GM21619 (cell line): ENCODE data around the gene CNTN4.
"Not testable (repeated sequence)": the region's sequence is repeated elsewhere in the genome, so short reads cannot be mapped to it uniquely, and the experiment has no call there.

Experiments used
- ATAC-seq: cut with Tn5 transposase; IDR thresholded peaks from one replicate; pipeline ENCODE4 v1.9.1; 2021; ENCODE audit not compliant: unreplicated experiment

Gene CNTN4

DNA sequence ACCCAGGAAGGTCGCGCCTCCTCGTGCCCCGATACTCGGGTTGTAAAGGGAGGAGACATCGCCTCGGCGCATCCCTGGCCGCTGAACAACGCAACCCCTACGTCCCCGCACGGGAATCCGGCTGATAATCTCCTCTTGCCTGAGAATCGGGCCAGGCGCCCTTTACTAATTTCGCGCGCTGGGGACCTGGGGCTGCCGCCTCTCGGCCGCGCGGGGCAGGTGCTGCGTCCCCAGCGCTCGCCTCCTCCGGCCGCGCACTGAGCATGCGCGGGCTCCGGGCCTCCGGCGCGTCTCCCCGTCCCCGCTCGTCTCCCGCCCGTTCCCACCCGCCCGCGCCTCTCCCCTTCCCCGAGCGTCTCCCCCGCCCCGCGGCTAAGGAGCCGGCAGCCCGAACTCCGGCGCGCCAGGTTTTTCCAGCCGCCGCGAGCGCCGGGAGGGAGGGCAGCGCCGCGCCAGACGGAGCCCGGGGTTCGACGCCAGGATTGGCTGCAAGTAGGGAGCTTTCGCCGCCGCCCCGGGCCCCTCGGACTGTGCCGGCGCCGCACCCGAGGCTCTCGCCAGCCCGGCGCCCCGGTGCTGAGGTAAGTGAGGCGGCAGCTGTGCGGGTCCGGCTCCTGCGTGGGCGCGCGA, at the start of gene CNTN4:
Gene CNTN4 (plus strand): TSS at position 469 of the 630 bp plus-strand sequence.
- no peak for ATAC-seq

DNA sequence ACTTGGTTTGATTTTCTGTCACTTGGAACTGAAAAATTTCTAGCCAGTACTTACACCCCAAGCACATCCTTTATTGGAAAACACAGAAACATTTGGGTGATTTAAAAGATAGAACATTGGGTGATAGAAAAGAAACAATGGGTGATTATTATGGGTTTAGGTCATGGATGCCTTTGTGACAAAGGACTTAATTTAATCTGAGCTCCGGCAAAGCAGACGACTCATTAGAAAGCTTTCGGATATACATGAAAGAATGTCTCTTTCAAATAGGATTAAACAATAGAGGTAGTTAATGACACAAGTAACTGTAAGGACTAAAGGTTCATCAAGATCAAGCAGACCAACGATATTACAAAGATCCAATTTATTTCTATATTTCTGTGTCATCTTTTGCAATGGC, 37.3 kb upstream of the CNTN4 start:
- no peak for ATAC-seq

DNA sequence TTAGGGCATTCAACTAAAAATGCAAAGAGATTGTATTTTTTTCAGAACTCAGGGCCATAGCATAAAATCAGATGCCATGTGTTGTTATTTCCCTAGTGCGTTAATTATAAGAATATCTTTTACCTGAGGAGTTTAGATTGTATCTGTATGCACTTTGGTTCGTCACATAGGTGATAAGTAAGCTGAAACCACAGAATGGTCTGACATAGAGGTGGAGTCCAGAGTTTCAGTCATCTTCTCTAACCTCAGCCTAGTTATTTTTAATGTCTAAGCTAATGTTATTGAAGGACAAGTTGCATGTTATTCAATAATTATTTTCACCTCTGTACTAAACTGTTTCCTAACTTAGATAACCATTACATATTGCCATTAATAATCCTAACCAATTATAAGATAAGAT, 27.1 kb upstream of the CNTN4 start:
- no peak for ATAC-seq

DNA sequence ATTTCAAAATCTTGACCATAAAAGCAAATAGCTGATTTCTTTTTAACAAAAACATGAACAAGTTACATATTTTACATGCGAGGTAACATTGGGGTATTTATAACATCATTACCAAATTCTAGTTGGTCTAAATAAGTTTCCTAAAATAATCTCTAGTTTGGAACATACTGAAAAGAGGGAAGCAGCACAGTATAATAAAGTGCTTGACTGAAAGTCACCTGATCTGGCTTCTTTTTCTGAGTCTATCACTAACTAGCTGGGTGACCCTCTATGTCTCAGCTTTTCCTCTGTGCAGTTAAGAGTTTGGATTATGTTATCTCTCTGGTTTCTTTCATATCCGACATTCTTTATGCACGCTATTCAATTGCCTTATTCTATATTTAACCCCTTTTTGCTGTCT, 19.8 kb upstream of the CNTN4 start:
- no peak for ATAC-seq

DNA sequence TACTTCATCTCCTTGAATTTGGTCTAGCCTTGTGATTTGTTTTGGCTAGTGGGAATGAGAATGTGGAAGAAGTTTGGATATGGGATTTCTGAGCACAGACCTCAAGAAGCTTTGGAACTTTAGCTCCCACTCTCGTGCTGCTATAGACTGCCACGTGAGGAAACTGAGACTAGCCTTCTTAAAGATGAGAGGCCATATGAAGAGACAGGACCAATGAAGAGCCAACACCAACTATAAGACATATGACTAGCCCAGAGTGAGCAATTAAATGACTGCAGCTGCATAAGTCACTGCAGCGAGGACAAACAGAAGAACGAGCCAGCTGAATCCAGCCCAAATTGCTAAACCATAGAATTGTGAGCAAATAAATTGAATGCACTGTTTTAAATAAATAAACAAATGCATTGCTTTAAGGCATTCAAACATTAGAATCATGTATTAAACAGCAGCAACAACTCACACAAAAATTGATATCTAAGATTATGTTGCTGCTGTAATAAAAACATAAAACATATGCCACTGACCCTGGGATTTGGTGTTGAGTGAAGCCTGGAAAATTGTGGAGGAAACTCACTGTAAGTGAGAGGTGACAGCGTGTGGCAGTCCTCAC, 15.7 kb upstream of the CNTN4 start:
- no peak for ATAC-seq

DNA sequence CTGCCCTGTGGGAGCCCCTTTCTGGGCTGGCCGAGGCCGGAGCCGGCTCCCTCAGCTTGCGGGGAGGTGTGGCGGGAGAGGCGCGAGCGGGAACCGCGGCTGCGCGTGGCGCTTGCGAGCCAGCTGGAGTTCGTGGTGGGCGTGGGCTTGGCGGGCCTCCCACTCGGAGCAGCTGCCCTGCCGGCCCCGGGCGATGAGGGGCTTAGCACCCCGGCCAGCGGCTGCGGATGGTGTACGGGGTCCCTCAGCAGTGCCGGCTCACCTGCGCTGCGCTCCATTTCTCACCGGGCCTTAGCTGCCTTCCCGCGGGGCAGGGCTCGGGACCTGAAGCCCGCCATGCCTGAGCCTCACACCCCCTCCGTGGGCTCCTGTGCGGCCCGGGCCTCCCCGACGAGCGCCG, 15.1 kb upstream of the CNTN4 start:
- not testable (repeated sequence) for ATAC-seq

DNA sequence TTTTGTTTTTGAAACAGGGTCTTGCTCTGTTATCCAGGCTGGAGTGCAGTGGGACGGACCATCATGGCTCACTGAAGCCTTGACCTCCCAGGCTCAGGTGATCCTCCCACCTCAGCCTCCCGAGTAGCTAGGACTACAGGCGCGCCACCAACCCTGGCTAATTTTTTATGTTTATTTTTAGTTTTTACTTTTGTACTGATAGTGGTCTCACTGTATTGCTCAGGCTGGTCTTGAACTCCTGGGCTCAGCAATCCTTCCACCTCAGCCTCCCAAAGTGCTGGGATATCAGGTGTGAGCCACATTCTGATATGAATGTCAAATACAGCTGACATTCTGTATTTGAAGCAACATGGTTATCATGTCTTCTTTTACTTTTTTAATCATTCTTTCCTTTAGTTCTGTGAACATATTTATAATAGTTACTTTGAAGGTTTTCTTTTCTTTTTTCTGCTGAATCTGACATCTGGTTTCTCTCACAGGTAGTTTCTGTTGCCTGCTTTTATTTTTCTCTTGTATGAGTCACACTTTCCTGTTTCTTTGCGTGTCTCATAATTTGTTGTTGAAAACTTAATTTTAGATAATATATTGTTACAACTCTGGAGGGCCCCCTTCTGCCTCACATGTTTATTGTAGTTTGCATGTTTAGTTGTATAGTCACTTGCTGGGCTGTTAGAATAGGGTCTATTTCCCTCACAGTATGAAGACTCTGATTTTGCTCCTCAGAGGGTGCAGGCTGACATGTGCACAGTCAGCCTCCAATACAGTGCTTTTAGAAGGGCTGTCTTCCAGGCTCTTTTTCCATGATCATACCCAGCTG, 8.4 kb upstream of the CNTN4 start:
- no peak for ATAC-seq

DNA sequence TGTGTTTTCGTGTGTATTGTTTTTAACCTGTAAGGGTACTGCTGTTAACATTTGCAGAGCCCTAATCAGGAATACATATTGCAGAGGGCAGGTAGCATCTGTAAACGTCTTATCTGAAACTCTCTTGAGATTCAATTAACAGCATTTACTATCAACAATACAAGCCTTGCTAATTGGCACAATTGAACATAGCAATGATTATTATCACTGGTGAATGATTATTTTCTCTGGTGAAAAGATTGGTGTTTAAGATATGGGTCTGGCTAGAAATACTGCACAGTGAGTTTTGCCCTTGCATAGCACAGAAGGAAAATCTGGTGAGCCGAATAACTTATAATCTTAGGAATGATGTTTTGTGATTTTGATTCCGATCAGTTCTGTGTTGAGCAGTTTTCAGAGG, 5.9 kb upstream of the CNTN4 start:
- no peak for ATAC-seq

DNA sequence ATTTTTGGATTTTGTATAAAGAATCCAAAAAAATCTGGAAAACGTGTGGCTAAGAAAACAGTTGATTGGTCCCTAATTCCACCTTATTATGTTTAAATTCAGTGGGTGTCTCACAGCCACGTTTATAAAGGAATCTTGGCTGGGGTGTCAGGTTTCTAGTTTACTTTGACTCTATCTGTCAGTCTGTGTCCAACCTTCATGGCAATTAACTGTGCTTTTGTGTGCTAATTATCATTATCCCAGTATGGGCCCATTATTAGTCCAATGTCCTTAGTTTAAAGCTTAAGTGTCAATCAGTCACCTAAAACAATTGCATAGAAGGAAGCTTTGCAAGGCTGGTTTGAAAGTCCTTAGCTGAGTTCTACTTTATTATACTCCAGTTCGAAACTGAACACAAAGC, 3.7 kb upstream of the CNTN4 start:
- no peak for ATAC-seq

DNA sequence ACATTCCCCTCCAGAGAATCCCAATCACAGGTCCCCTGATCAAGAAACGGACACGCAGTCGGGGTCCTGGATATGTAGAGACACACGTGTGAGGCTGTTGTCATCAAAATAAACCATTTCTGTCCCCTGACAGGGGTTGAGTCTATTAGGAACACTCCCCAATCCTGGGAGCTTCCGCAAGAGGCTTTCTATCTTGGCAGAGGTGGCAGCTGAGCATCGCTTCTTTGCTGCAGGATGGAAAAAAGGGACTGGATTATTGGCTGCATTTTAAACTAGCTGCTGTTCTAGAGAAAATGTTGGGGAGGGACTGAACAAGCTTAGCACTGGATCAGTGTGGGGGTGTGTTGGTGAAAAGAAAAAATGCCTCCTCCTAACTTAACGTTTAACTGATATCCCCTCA, 2.5 kb upstream of the CNTN4 start:
- ATAC-seq: no peak

DNA sequence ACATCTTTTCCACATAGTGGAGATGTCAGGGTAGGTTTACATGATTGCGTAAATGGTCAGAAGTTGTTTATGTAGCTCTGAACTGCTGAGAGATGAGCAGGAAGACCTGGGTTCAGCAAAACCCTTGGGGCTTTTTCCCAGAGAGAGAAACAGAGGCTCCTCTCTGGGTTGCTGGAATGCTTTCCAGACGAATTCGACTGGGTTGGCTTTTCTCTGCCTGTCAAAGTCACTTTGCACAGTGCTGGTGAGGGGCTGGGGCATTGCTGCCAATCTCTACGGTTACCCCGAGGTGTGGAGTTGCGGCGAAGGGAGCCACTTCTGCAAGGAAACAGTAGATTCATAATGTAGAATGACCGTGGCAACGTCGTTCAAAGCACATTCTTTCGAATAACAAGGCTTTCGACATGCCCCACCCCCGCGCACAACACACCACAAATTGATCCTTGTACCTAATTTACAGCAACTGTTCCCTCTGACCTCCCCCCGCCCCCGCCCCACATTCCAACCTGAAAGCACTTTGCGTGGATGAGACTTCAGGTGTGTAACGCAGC, 950 bp upstream of the CNTN4 start:
- ATAC-seq: no peak

DNA sequence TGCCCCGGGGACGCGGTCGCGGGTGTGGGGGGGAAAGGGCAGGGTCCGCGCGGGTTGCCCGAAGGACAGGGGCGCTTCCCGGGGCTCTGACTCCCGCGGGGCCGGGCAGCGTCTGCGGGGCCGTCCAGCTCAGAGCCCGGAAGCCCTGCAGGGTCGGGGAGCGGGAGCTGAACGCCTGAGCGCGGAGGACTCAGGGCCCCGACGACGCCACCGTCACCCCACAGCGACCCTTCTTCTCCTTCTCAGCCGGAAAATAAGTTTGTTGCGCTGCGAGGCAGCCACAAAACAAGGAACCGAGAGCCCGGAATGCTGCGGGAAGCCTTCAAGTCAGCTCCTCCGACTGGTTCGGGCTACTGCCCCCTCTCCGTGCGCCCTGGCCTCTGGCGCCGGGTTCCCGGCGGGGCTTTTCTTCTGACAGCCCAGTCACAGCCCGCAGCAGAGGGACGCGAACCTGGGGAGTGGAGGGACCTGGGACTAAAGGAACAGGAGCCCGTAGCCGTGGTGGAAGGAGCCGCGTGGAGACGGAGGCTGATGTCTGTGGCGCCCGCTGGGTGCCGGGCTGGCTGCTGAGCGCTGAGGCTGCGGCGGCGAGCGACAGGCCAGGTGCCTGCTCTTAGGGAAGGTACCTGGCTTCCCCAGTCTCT, 484 bp downstream of the CNTN4 start:
- ATAC-seq: no peak

DNA sequence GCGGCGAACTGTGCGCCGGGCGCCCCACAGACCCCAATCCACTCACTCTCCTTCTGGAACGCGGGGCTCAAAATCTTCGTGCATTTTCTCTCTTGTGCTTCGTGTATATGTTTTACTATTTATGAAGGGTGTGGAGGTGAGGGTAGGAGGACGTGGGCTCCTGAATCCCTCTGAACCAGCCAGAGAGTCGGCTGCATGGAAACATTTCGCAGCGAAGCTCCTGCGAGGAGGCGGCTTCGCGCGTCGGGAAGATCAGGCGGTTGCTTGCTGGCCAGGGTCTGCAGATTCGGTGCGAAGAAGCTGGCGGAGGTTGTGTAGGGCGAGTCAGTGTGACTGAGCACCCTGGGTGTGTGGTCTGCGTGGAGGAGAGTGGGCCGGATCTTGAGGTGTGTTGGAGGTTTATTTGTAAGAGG, 1.1 kb downstream of the CNTN4 start:
- no peak for ATAC-seq

DNA sequence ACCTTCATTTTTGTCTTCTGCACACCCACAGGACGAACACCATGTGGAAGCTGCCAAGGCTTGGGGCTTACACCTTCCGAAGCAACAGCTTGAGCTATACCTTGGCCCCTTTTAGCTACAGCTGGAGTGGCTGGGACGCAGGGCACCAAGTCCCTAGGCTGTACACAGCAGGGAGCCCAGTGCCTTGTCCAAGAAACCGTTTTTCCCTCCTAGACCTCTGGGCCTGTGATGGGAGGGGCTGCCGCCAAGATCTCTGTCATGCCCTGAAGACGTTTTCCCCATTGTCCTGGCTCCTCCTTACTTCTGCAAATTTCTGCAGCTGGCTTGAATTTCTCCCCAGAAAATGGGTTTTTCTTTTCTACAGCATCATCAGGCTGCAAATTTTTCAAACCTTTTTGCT, 7.8 kb downstream of the CNTN4 start:
- ATAC-seq: no peak

DNA sequence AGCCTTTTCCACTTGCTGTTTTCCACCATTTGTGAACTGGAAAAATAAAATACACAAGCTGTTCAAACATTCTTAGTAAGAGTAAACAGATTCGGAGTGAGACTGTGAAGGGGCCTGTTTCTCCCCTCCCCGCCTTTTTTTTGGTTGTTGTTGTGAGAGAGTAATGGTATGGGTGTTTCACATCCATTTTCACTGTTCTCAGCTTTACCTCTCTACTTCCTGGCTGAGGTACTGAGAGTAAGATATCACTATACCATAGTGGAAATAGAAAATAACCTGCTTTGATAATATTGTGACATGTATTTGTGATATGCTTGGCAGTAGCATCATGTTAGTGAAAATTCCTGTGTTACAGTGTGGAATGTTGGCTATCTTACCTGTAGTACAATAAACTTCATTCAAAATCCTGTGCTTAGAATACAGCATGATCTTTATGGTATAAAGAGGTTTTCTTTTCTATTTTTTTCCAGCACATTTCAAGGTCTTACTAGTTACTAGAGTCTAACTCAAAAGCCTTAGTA, 12.0 kb downstream of the CNTN4 start:
- no peak for ATAC-seq

DNA sequence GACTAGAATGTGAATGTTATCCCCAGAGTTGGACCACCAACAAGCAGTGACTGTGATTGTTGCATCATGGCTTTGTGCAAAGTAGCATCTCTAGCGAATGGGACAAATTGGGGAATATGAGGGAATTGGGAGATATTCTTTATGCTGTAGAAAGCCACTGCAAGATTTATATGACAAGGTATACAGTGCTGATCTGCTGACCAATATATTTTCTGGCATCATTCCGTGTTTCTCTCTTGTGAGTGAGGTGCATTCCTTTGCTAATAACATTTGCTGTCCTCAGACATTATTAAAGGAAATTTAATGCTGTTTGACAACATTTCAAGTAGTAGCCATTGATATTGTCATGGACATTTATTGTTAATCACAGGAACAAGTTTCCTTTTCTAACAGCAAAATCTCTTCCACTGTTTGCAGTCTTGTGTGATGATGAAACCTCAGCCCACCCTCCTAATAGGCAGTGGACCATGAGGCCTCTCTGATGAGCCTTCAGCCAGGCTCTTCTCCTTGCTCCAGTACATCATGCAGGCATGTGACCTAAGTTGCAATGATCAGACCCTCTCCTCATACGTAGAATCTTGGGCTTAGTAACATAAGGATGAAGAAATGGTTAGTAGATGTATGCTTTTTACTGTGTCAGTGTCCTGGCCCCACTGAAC, 16.1 kb downstream of the CNTN4 start:
- no peak for ATAC-seq

DNA sequence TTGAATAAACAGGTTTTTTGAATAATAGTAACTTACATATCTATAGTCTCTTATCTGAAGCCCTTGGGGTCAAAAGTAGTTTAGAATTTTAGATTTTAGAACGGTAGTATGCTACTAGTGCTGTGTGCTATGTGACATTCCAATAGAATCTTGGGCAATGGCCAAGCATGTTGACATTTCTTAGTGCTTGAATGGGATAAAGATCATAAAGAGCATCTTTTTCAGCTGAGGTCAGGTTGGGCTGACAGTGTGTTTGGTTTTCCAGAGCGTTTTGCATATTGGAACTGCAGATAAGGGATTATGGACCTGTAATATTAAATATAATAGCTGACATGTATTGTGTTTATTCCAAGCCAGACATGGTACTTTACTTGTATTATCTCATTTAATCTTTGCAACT, 32.1 kb downstream of the CNTN4 start:
- no peak for ATAC-seq

DNA sequence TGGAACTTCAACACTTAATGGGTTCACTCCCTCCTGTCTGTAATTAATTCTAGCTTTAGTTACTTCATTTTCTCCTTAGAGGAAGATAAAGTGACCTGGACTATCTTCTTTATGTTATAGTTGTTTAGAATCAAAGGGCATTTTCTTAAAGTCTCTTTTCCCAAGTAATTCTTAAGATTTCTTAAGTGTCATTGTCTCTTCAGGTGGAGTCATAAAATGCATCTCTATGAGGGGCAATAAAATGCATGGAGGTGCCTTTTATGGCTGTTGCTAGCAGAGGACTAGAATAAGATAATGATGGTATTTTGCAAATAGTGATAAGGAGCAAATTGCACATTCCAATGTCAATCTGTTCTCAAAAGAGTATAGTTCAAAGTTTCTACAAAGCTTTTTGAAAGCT, 34.5 kb downstream of the CNTN4 start:
- no peak for ATAC-seq

DNA sequence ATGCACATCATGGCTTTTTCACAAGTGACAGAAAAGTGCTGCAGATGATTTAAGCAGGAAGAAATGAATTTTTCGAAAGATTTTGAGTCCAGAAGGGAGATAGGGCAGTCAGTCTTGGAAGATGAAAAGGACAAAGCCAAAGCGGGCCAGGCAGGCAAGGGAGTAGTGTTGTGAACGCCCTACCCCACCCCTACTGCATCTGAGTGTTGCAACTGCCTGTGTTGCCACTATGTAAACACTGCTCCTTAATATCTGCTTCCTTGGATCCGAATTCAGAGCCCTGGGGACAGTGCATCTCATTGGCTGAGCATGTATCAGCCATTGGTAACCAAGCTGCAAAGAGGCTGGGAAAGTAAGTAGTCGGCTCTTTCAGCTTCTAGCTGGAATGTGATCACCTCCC, 39.0 kb downstream of the CNTN4 start:
- ATAC-seq: no peak

DNA sequence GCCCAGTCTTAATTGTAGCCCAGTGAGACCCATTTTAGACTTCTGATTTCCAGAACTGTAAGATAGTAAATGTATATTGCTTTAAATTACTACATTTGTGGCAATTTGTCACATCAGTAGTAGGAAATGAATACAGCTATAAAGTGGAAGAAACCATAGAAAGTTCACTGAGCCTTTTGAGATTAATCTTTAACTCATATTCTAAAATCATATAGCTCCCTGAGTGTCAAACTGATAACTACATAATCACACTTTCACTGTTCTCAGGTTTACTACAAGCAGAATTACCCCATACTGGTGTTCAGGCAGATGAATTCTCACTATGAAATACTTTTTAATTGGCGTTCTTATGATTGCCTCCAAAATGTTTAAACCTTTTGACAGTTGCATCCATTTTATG, 42.8 kb downstream of the CNTN4 start:
- no peak for ATAC-seq
